Karpas-422 (cell line): ENCODE measurements around the gene STK32A. TPM values are rescaled to one million over a fixed set of nuclear protein-coding genes. Genes with fewer than 3 reads are reported as not detected.

Experiments used
- DNase-seq: peaks from one replicate; pipeline ENCODE4 v3.0.0-alpha.2; 2015
- H2AFZ ChIP-seq: fragments of 200-600 bp; sonication (generic); 2 replicates; pipeline ENCODE4 v1.6.1; 2014; ENCODE audit warnings: antibody characterized with exemption, low read length, mixed read lengths
- H3K27ac ChIP-seq: fragments of 200-600 bp; sonication (generic); 2 replicates; pipeline ENCODE4 v1.5.1; 2014; ENCODE audit warnings: mild to moderate bottlenecking, low read length, moderate library complexity
- H3K27me3 ChIP-seq: fragments of 200-600 bp; sonication (generic); 2 replicates; pipeline ENCODE4 v1.6.1; 2014; ENCODE audit warnings: low read length, mixed read lengths
- H3K36me3 ChIP-seq: fragments of 200-600 bp; sonication (generic); 2 replicates; pipeline ENCODE4 v1.6.1; 2014; ENCODE audit warnings: low read length, mixed read lengths; ENCODE audit not compliant: insufficient read depth
- H3K4me1 ChIP-seq: fragments of 200-600 bp; sonication (generic); 2 replicates; pipeline ENCODE4 v1.6.1; 2014; ENCODE audit warnings: mild to moderate bottlenecking, low read length, mixed read lengths
- H3K4me2 ChIP-seq: fragments of 200-600 bp; sonication (generic); 2 replicates; pipeline ENCODE4 v1.6.1; 2014; ENCODE audit warnings: low read length, low read depth, mild to moderate bottlenecking; ENCODE audit not compliant: poor library complexity, severe bottlenecking
- H3K4me3 ChIP-seq: fragments of 200-600 bp; sonication (generic); 2 replicates; pipeline ENCODE4 v1.5.1; 2014; ENCODE audit warnings: mild to moderate bottlenecking, antibody characterized with exemption, low read length, mixed read lengths
- H3K79me2 ChIP-seq: fragments of 200-600 bp; sonication (generic); 2 replicates; pipeline ENCODE4 v1.6.1; 2014; ENCODE audit warnings: mild to moderate bottlenecking, low read length, mixed read lengths
- H3K9ac ChIP-seq: fragments of 200-600 bp; sonication (generic); 2 replicates; pipeline ENCODE4 v1.6.0; 2014; ENCODE audit warnings: low read length
- H3K9me2 ChIP-seq: fragments of 200-600 bp; sonication (generic), shearing (Covaris generic); replicated peaks from 2 replicates; pipeline ENCODE4 v1.6.0; 2014; ENCODE audit warnings: mild to moderate bottlenecking, low read length, moderate library complexity; ENCODE audit not compliant: insufficient read depth
- H3K9me3 ChIP-seq: fragments of 300-700, 200-600 bp; sonication (generic); 2 replicates; pipeline ENCODE4 v1.6.1; 2014; ENCODE audit warnings: low read length, mixed read lengths
- H4K20me1 ChIP-seq: fragments of 200-600 bp; sonication (generic); 2 replicates; pipeline ENCODE4 v1.6.1; 2014; ENCODE audit warnings: mild to moderate bottlenecking, antibody characterized with exemption, low read length, low read depth; ENCODE audit not compliant: insufficient read depth
- total RNA-seq: library from RNA; depleted of rRNA; stranded (reverse); fragments of >200 nt; shearing (Covaris generic); gene quantifications from 2 replicates; pipeline ENCODE4 v1.2.3, GENCODE V29; 2014; ENCODE audit warnings: low replicate concordance

The STK32A gene
- total RNA-seq, 1 experiment from 2014 or later, result not detected

GRCh38 chr5:147415651-147416050 is 180.8 kb downstream of the STK32A start:
- Histone ChIP-seq H3K27me3 (no peaks in the 10 kb centered on the region), H3K4me2 (no peak overlapping the region), H3K27ac (no peak overlapping the region), H3K4me1 (no peaks in the 10 kb centered on the region), H3K9me3 (no peaks in the 10 kb centered on the region), H3K9ac (no peak overlapping the region), H3K9me2 (no peaks in the 10 kb centered on the region), H2AFZ (no peak overlapping the region), H3K4me3 (no peak overlapping the region), H3K79me2 (no peaks in the 10 kb centered on the region), H3K36me3 (no peaks in the 10 kb centered on the region), H4K20me1 (no peaks in the 10 kb centered on the region)
- no peak for DNase-seq

- H3K27me3 ChIP-seq, result no peaks in the 10 kb centered on the region
- no peaks in the 10 kb centered on the region for H3K9me3 ChIP-seq
- no peak overlapping the region for H3K9ac ChIP-seq
- H4K20me1 ChIP-seq, result no peaks in the 10 kb centered on the region
- H3K79me2 ChIP-seq, result no peaks in the 10 kb centered on the region
- H3K4me1 ChIP-seq, result no peaks in the 10 kb centered on the region
- no peaks in the 10 kb centered on the region for H3K9me2 ChIP-seq
- H3K4me2 ChIP-seq, result no peak overlapping the region
- H3K36me3 ChIP-seq, result no peaks in the 10 kb centered on the region
- DNase-seq, result no peak
- H3K27ac ChIP-seq, result no peak overlapping the region
- no peak overlapping the region for H3K4me3 ChIP-seq
- H2AFZ ChIP-seq, result no peak overlapping the region
These were observed 182.4 kb downstream of the STK32A start for GRCh38 chr5:147417135-147417813.

- Histone ChIP-seq H4K20me1 (no peaks in the 10 kb centered on the region), H3K9me3 (no peaks in the 10 kb centered on the region), H3K4me2 (no peak overlapping the region), H3K36me3 (no peaks in the 10 kb centered on the region), H3K9me2 (no peaks in the 10 kb centered on the region), H2AFZ (no peak overlapping the region), H3K9ac (no peak overlapping the region), H3K27me3 (no peaks in the 10 kb centered on the region), H3K4me3 (no peak overlapping the region), H3K4me1 (no peaks in the 10 kb centered on the region), H3K27ac (no peak overlapping the region), H3K79me2 (no peaks in the 10 kb centered on the region)
- no peak for DNase-seq
These were observed 183.8 kb downstream of the STK32A start for GRCh38 chr5:147418613-147419012.

- Histone ChIP-seq H3K4me1 (no peaks in the 10 kb centered on the region), H3K79me2 (no peaks in the 10 kb centered on the region), H3K27me3 (no peaks in the 10 kb centered on the region), H2AFZ (no peak overlapping the region), H3K9me3 (no peaks in the 10 kb centered on the region), H3K4me2 (no peak overlapping the region), H3K9me2 (no peaks in the 10 kb centered on the region), H4K20me1 (no peaks in the 10 kb centered on the region), H3K36me3 (no peaks in the 10 kb centered on the region), H3K27ac (no peak overlapping the region), H3K9ac (no peak overlapping the region), H3K4me3 (no peak overlapping the region)
- DNase-seq, result no peak
These were observed 192.0 kb downstream of the STK32A start for GRCh38 chr5:147426640-147427327.

GRCh38 chr5:147427521-147428401 is 192.9 kb downstream of the STK32A start:
- H3K27me3 ChIP-seq, result no peaks in the 10 kb centered on the region

DNA sequence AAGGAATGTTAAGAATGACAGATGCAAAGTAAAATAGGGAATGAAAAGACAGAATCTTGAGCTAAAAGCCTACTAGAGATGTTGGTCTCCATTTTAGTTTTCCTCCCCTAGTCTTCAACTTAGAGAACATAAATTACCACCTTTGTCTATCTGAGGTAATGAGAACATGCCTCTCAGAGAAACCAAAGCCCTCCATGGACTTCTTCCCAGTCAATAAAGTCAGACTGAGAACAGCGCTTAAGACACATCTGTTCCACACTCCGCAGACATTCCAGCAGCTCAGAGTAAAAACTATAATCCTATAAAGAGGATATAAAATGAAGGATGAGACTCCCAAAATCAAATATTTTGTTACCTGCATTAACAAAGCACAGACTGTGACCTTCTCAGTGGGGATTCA is 195.8 kb downstream of the STK32A start:
- no peaks in the 10 kb centered on the region for H3K9me3 ChIP-seq
- no peak overlapping the region for H3K27ac ChIP-seq
- no peak overlapping the region for H3K9ac ChIP-seq
- H3K27me3 ChIP-seq, result no peaks in the 10 kb centered on the region
- no peak for DNase-seq
- no peak overlapping the region for H3K4me2 ChIP-seq
- H2AFZ ChIP-seq, result no peak overlapping the region
- H3K4me3 ChIP-seq, result no peak overlapping the region
- no peaks in the 10 kb centered on the region for H4K20me1 ChIP-seq
- no peaks in the 10 kb centered on the region for H3K36me3 ChIP-seq
- H3K79me2 ChIP-seq, result no peaks in the 10 kb centered on the region
- no peaks in the 10 kb centered on the region for H3K4me1 ChIP-seq
- no peaks in the 10 kb centered on the region for H3K9me2 ChIP-seq

More at GRCh38 chr5:147427521-147428401, 192.9 kb downstream of the STK32A start:
- no peaks in the 10 kb centered on the region for H3K79me2 ChIP-seq
- H3K4me2 ChIP-seq, result no peak overlapping the region
- H3K9me3 ChIP-seq, result no peaks in the 10 kb centered on the region
- no peaks in the 10 kb centered on the region for H3K9me2 ChIP-seq
- no peak overlapping the region for H3K9ac ChIP-seq
- no peaks in the 10 kb centered on the region for H4K20me1 ChIP-seq
- no peaks in the 10 kb centered on the region for H3K4me1 ChIP-seq
- H2AFZ ChIP-seq, result no peak overlapping the region
- H3K4me3 ChIP-seq, result no peak overlapping the region
- no peaks in the 10 kb centered on the region for H3K36me3 ChIP-seq
- no peak overlapping the region for H3K27ac ChIP-seq
- DNase-seq, result no peak

- Histone ChIP-seq H3K4me2 (no peak overlapping the region), H3K4me1 (no peaks in the 10 kb centered on the region), H3K9ac (no peak overlapping the region), H3K9me2 (no peaks in the 10 kb centered on the region), H4K20me1 (no peaks in the 10 kb centered on the region), H3K36me3 (no peaks in the 10 kb centered on the region), H3K9me3 (no peaks in the 10 kb centered on the region), H3K4me3 (no peak overlapping the region), H3K79me2 (no peaks in the 10 kb centered on the region), H3K27me3 (no peaks in the 10 kb centered on the region), H2AFZ (no peak overlapping the region), H3K27ac (no peak overlapping the region)
- DNase-seq, result no peak
These were observed 196.8 kb downstream of the STK32A start for GRCh38 chr5:147431586-147431985.

DNA sequence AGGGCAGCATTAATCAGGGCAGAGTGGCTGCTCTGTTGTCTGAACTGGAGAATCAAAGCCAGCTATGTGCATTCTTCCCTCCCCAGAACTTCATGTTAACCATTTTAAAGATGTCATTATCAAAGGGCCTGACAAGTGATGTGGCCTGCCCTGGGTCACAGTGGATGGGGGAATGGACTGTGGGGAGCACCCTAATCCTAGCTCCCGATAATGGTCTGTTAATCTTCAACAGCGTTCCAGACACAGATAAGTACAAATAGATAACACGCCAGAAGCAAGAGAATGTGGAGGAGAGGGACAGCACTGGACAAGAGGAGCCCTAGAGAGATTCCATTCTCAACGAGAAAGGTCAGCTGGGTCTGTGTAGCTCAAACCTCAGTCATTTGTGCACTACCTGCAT is 197.5 kb downstream of the STK32A start:
- no peaks in the 10 kb centered on the region for H3K9me3 ChIP-seq

More for the DNA sequence above, 197.5 kb downstream of the STK32A start:
- H3K79me2 ChIP-seq, result no peaks in the 10 kb centered on the region
- H3K27ac ChIP-seq, result no peak overlapping the region
- H3K4me2 ChIP-seq, result no peak overlapping the region
- H3K4me3 ChIP-seq, result no peak overlapping the region
- H3K9me2 ChIP-seq, result no peaks in the 10 kb centered on the region
- no peak overlapping the region for H3K9ac ChIP-seq
- no peaks in the 10 kb centered on the region for H3K36me3 ChIP-seq
- no peaks in the 10 kb centered on the region for H4K20me1 ChIP-seq
- peaks cover 2% of the 10 kb centered on the region; the same call in 1 of the 2 replicates for H3K4me1 ChIP-seq
- DNase-seq, result no peak
- no peaks in the 10 kb centered on the region for H3K27me3 ChIP-seq
- no peak overlapping the region for H2AFZ ChIP-seq
